ENCODE measurements around the gene NOX5.
"Not testable (repeated sequence)": the region's sequence is repeated elsewhere in the genome, so short reads cannot be mapped to it uniquely, and the experiment has no call there.

The NOX5 gene

GRCh38 chr15:69014454-69014853, at the start of gene NOX5:
TSS of gene NOX5 (plus strand) at chr15:69014695. CDS start at chr15:69014736, 41 bp downstream.
- DNase-seq: no peak

- DNase-seq: no peak
Observed at GRCh38 chr15:68966996-68967395, 47.5 kb upstream of the NOX5 start.

GRCh38 chr15:68967948-68968347, 46.5 kb upstream of the NOX5 start:
- no peak for DNase-seq

GRCh38 chr15:68969298-68969697, 45.2 kb upstream of the NOX5 start:
- no peak for DNase-seq

- no peak for DNase-seq
Observed at GRCh38 chr15:68972201-68973065, 42.1 kb upstream of the NOX5 start.

GRCh38 chr15:68975651-68976160, 38.8 kb upstream of the NOX5 start:
- DNase-seq: not testable (repeated sequence)

GRCh38 chr15:68977426-68977825, 37.1 kb upstream of the NOX5 start:
- not testable (repeated sequence) for DNase-seq

- DNase-seq: no peak
Observed at GRCh38 chr15:68979006-68979405, 35.5 kb upstream of the NOX5 start.

GRCh38 chr15:68979816-68980215, 34.7 kb upstream of the NOX5 start:
- DNase-seq: no peak

GRCh38 chr15:68980786-68981185, 33.7 kb upstream of the NOX5 start:
- no peak for DNase-seq

- DNase-seq: no peak
Observed at GRCh38 chr15:68981941-68982340, 32.6 kb upstream of the NOX5 start.

GRCh38 chr15:68982976-68983563, 31.4 kb upstream of the NOX5 start:
- no peak for DNase-seq

- DNase-seq: no peak
Observed at GRCh38 chr15:68983961-68984481, 30.5 kb upstream of the NOX5 start.

- no peak for DNase-seq
Observed at GRCh38 chr15:68984586-68984985, 29.9 kb upstream of the NOX5 start.

- DNase-seq: no peak
Observed at GRCh38 chr15:68985361-68985891, 29.1 kb upstream of the NOX5 start.

GRCh38 chr15:68986322-68986721, 28.2 kb upstream of the NOX5 start:
- no peak for DNase-seq

GRCh38 chr15:68987120-68987519, 27.4 kb upstream of the NOX5 start:
- no peak for DNase-seq

GRCh38 chr15:68987676-68988075, 26.8 kb upstream of the NOX5 start:
- no peak for DNase-seq

GRCh38 chr15:68989541-68990230, 24.8 kb upstream of the NOX5 start:
- no peak for DNase-seq

- DNase-seq: no peak
Observed at GRCh38 chr15:68990231-68990991, 24.1 kb upstream of the NOX5 start.

- DNase-seq: no peak
Observed at GRCh38 chr15:68990992-68991500, 23.4 kb upstream of the NOX5 start.

GRCh38 chr15:68991723-68992122, 22.8 kb upstream of the NOX5 start:
- no peak for DNase-seq

Data from Kasumi-1 (cell line).